ENCODE results near the gene DNASE1L2.

The DNASE1L2 gene

DNA sequence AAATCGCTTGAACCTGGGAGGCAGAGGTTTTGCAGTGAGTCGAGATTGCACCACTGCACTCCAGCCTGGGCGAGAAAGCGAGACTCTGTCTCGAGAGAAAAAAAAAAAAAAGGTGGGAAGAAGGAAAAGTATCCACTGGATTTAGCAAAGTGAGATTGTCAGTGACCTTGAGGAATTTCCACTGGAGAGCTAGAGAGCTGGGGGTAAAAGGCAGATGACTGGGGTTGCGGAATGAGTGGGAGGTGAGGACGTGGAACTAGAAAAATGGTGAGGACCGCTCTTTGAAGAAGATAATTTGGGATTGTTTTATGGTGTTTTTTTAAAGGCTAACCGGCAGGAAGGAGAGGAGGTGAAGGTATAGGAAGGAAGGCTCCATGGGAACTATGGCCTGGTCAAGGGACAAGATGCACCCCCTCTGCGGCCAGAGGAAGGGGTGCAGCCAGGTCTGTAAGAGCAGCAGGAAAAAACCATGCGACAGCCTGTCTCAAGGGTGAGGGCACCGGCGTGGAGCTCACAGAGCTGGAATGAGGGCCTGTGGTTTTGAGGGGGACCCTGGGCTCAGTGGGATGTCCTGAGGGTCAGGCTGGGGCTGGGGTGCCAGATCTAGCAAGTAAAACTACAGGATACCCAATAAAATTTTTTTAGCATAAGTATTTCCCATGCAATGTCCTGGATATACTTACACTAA, 31.7 kb upstream of the DNASE1L2 start:
- no peak for DNase-seq

GRCh38 chr16:2205104-2205966, 30.9 kb upstream of the DNASE1L2 start, which contains the start of gene MLST8:
TSS of gene MLST8 (plus strand) at chr16:2205454. CDS start at chr16:2206086, 632 bp downstream.
- DNase-seq = peak; percentile 80

DNA sequence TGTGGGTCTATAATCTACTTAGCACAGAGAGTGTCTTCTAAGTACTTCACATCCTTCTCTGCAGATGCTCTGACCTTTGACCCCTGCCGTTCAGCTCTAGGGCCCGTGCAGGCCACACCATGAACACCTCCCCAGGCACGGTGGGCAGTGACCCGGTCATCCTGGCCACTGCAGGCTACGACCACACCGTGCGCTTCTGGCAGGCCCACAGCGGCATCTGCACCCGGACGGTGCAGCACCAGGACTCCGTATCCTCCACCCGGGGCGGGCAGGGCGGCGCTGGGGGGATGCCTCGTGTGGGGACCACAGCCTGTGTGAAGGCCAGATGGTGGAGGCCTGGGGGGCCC, 30.3 kb upstream of the DNASE1L2 start:
- no peak for DNase-seq

- DNase-seq = no peak
Measured at GRCh38 chr16:2206420-2206779, 29.8 kb upstream of the DNASE1L2 start.

- DNase-seq = peak; percentile 52
Measured at GRCh38 chr16:2206780-2207433, 29.3 kb upstream of the DNASE1L2 start.

DNA sequence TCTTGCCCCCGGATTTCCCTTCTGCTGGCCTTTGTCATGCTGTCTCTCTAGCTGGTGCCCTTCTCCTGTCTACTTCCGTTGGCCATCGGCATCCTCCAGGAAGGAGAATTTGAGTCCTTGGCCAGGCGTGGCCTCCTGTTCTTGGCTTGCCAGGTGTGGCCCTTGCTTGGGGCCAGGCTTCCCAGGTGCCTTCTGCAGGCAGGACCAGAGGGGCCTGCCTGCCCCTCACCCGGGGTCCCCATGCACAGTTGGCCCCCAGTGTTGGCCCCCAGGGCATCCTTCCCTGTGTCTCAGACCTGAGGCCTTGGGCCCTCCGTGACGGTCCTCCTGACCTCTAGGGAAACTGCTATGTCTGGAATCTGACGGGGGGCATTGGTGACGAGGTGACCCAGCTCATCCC, 28.4 kb upstream of the DNASE1L2 start:
- no peak for DNase-seq

- peak; percentile 93 for DNase-seq
Measured at GRCh38 chr16:2208308-2208707, 27.9 kb upstream of the DNASE1L2 start.

DNA sequence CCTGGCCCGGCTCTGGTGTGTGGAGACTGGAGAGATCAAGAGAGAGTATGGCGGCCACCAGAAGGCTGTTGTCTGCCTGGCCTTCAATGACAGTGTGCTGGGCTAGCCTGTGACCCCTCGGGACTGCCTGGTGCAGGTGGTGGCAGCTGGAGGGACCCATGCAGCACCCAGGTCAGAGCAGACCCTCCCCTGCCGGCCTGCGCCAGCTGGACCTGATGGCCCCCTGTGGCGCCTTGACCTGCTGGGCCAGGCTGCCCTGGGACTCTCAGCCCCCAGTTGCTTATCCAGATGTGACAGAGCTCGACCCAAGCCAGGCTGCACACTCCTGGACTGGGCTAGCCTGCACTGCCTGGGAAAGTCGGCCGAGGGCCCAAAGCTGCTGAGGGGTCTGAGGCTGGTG, 27.5 kb upstream of the DNASE1L2 start:
- no peak for DNase-seq

DNA sequence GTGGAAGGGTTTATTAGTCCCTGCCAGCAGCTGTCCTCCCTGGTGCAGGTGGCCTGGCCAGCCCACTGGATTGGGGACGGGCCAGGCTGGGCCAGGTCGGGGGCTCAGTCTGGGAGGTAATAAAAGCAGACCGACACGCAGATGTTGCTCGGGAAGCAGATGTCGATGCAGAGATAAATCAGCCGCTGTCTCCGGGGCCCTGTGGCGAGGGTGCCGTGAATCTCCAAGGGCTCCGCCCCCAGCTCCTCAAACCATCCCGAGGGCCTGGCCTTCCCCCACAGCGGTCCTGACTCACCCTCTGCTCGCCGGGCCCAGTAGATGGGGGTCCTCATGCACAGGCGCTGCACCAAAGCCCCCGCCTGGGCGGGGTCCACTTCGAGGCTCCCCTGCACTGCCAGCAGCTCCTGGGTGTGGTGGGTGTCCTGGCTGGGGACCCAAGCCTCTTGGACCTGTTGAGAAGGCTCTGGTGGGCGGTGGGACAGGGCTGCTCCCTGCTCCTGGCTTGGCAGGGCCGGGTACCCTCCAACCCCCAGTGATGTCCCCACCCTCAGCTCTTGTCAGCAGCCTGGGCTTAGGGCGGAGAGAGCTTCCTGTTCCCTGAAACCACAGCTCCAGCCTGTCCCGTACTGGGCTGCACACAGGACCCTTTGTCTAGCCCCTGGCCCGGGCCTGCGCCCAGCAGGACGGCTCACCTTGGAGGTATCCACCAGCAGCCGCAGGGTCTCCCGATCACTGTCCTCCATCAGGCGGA, 26.8 kb upstream of the DNASE1L2 start:
- DNase-seq = no peak

GRCh38 chr16:2210009-2210332, 26.3 kb upstream of the DNASE1L2 start:
- no peak for DNase-seq

DNA sequence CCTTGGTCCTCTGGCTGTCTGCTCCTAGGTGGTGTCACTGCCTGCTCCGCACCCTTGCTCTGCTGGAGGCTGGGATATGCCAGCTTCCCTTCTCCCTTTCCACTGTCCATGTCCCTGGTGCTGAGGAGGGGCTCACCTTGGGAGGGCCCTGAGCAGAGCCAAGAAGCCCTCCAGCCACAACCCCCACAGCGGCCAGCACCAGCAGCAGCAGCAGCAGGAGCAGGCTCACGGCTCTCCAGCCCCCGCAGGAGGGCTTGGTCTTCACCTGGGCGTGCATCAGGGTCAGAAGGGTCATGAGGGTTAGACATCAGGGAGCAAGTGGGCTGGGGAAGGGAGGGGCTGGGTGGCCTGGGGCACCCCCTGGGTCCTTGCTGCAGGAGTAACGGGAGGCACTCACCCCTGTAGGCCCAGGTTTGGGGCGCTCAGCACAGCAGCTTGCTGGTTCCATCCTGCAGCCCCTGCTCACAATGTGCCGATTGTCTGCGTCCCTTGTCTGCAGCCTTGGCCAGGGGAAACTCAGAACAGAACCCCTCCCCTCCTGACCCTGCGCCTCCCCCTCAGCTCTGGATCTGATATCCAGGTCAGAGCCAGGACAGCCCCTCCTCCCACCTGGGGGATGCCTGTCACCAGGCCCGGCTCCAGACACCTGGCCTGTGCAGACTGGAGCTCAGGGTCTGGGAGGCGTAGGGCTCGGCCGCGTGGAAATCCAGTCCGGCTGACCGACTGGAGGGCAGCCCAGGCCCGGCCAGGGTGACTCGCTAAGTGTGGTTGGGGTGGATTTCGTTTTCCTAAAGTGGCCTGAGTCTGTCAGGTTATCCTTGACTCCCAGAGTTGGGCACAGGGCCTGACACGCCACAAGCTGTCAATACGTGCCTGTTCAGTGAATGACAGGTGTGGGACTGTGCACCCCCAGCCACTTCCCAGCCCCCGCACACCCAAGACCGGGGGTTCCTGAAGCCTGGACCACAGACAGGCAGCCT, 25.6 kb upstream of the DNASE1L2 start, which contains the start of gene BRICD5:
TSS of gene BRICD5 (minus strand) at position 478 of the 980 bp plus-strand sequence. CDS start at position 448, 30 bp downstream.
- DNase-seq = no peak

GRCh38 chr16:2211923-2212347, 24.3 kb upstream of the DNASE1L2 start:
- DNase-seq = no peak

DNA sequence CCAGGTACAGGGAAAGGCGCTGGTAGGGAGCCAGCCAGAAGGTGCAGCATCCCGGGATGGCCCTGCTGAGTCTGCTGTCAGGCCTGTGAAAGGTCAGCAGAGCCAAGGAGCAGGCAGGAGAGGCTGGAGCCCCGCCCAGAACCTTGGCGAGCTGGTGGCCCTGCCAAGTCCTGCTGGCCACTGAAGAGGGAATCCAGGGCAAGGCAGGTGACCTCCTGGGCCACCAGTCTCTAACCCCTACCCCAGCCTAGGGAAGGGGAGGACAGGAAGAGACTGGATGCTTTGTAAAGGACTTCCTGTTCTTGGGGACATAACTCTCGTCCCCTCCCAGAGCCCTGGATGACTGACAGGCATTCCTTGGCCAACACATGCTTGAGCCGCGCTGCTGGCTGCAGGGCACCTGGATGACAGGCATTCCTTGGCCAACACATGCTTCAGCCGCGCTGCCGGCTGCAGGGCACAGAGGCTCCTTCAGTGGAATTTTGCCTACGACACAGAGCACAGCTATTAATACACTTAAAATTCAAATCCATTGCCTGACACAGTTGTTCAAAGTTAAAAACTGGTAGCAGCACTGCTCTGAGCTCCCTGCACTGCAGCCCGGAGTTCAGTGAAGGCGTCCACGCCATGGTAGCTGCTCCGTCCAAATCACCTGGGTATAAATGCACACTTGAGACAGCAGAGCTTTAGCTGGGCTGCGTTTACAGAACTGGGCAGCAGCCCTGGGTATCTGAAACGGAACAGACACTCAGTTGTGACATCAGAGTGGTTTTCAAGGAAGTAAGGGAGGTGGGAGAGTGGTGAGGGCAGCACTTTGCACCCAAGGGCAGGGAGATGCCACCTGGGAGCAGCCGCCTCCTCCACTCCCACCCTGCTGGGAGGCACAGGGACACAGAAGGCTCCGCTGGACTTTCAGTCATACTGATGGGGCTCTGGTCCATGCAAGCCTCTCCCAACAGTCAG, 23.6 kb upstream of the DNASE1L2 start:
- no peak for DNase-seq

GRCh38 chr16:2213817-2214718, 22.2 kb upstream of the DNASE1L2 start:
- DNase-seq = no peak

GRCh38 chr16:2214719-2214968, 21.6 kb upstream of the DNASE1L2 start, which contains the start of gene PGP:
TSS of gene PGP (minus strand) at chr16:2214840. CDS start at chr16:2214777, 63 bp downstream.
- DNase-seq = no peak

DNA sequence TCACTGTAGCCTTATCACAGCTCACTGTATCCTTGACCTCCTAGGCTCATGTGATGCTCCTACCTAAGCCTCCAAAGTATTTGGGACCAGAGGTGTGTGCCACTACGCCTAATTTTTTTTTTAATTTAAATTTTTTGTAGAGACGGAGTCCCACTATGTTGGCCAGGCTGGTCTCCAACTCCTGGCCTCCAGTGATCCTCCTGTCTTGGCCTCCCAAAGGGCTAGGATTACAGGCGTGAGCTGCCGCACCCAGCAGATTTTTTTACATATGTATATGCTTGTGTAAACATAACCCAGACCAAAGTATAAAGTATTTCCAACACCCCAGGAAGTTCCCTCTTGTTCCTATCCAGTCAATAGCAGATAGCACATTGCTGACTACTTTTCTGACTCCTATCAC, 19.9 kb upstream of the DNASE1L2 start:
- no peak for DNase-seq

DNA sequence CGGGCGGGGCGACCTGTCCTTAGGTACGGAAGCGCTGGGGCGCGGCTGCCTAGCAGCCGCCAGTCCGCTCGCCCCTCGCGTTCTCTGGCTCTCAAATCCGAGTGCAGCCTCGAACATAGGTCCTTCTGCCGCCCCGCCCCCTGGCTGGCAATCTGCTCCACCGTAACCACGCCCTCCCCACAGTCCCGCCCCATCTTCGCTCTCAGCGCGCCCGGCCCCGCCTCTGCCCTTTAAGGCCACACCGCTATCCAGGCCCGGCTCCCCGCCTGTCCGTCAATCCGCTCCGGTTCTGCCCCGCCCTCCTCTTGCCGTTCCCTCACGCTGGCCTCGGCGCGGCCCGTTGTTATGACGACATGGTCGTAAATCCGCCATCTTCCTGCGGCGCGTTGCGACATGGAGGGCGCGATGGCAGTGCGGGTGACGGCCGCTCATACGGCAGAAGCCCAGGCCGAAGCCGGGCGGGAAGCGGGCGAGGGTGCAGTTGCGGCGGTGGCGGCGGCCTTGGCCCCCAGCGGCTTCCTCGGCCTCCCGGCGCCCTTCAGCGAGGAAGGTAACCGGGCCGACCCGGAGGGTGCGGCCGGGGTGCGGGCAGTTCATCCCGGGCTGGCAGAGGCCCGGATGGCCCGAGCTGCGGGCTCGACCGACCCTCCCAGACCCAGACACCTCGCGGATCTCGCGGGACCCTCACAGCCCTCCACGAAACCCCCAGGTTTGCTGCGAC, 12.9 kb upstream of the DNASE1L2 start, which contains the start of gene E4F1:
TSS of gene E4F1 (plus strand) at position 371 of the 721 bp plus-strand sequence. CDS start at position 394, 23 bp downstream.
- DNase-seq = peak; percentile 100

- DNase-seq = peak; percentile 24
Measured at GRCh38 chr16:2223942-2224486, 12.2 kb upstream of the DNASE1L2 start.

All from COR-L47 (cell line).